IPS-18c (cell line): ENCODE data around the gene ART5.
A peak's percentile ranks its signal among the peaks of the same experiment; 100 is the strongest.
"Not testable (repeated sequence)": the region's sequence is repeated elsewhere in the genome, so short reads cannot be mapped to it uniquely, and the experiment has no call there.

Experiments
- H3K4me3 ChIP-seq: 2 replicates; pipeline ENCODE4 v1.7.0; 2013; ENCODE audit warnings: low read depth, mild to moderate bottlenecking, low read length, moderate library complexity; ENCODE audit not compliant: insufficient read depth
- H3K9me3 ChIP-seq: one replicate; pipeline ENCODE4 v1.6.1; 2013; ENCODE audit warnings: mild to moderate bottlenecking, low read length, moderate library complexity; ENCODE audit not compliant: control insufficient read depth, insufficient read depth

The ART5 gene

GRCh38 chr11:3662856-3663255 is 21.1 kb upstream of the ART5 start:
- Histone ChIP-seq H3K4me3 (no peak overlapping the region), H3K9me3 (no peaks in the 10 kb centered on the region)

DNA sequence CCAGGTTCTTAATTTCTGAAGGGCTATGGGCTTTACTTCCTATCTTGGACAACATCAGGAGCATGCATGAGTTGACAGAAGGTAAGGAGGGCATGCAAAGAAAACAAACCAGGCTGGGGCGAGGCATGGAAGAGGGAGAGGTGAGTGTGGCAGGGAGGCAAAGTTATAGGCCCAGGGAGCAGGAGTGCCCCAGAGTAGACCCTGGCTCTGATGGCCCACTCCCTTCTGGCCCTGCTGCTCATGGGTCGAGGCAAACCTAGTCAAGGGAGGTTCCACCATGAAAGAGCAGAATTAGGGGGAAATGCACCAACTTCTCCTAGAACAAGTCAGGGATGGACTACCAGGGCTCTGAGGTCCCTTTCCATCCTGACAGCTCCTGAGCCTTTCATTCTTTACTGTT is 19.2 kb upstream of the ART5 start:
- no peak overlapping the region for H3K4me3 ChIP-seq
- no peaks in the 10 kb centered on the region for H3K9me3 ChIP-seq

GRCh38 chr11:3659595-3660515 is 18.1 kb upstream of the ART5 start:
- Histone ChIP-seq H3K9me3 (no peaks in the 10 kb centered on the region), H3K4me3 (no peak overlapping the region)

DNA sequence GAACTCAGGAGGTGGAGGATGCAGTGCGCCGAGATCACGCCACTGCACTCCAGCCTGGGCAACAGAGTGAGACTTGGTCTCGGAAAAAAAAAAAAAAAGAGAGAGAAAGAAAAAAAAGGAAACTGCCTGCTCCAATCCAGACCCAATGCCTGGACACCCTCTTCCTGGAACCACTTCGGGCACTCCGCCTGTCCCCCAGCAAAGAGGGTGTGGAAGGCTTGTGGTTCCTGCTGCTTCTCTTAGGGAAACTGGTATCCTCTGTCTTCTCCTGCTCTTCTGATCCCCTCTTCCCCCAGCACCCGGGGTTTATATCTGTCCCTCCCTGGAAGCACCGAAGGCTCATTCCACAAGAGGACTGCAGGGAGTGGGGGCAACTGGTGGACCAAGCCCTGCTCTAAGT is 16.5 kb upstream of the ART5 start:
- Histone ChIP-seq H3K4me3 (no peak overlapping the region), H3K9me3 (no peaks in the 10 kb centered on the region)

DNA sequence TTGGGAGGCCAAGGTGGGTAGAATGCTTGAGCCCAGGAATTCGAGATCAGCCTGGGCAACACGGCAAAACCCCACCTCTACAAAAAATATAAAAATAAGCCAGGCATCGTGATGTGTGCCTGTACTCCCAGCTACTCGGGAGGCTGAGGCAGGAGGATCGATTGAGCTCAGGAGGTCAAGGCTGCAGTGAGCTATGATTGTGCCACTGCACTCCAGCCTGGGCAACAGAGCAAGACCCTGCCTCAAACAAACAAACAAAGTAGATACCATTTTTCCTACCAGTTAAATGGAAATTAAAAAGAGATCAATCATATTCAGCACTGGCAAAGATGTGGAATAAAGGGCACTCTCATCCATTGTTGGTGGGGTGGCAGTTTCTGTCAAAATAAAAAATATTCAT is 15.5 kb upstream of the ART5 start:
- H3K4me3 ChIP-seq, H3K9me3 ChIP-seq: not testable (repeated sequence)

- Histone ChIP-seq H3K4me3 (no peak overlapping the region), H3K9me3 (no peaks in the 10 kb centered on the region)
These were observed 13.8 kb upstream of the ART5 start for GRCh38 chr11:3655547-3655946.

GRCh38 chr11:3652514-3652913 is 10.7 kb upstream of the ART5 start:
- not testable (repeated sequence) for H3K4me3 ChIP-seq, H3K9me3 ChIP-seq

- not testable (repeated sequence) for H3K9me3 ChIP-seq, H3K4me3 ChIP-seq
These were observed 7.6 kb upstream of the ART5 start for GRCh38 chr11:3649374-3649773.

- H3K9me3 ChIP-seq, H3K4me3 ChIP-seq: not testable (repeated sequence)
These were observed 7.1 kb upstream of the ART5 start for GRCh38 chr11:3648843-3649242.

GRCh38 chr11:3645552-3645951 is 3.8 kb upstream of the ART5 start:
- Histone ChIP-seq H3K4me3 (no peak overlapping the region), H3K9me3 (no peaks in the 10 kb centered on the region)

GRCh38 chr11:3644817-3645235 is 3.0 kb upstream of the ART5 start, which contains the start of gene ART1:
ART1 (plus strand) TSS chr11:3645128; CDS start chr11:3659214, 14,086 bp downstream.
- Histone ChIP-seq H3K9me3 (no peaks in the 10 kb centered on the region), H3K4me3 (no peak within 1 kb of the TSS)

- H3K9me3 ChIP-seq, result not testable (repeated sequence)
- peak overlapping the region; percentile 62; the same call in 1 of the 2 replicates for H3K4me3 ChIP-seq
These were observed 1.3 kb upstream of the ART5 start for GRCh38 chr11:3643102-3643546.

DNA sequence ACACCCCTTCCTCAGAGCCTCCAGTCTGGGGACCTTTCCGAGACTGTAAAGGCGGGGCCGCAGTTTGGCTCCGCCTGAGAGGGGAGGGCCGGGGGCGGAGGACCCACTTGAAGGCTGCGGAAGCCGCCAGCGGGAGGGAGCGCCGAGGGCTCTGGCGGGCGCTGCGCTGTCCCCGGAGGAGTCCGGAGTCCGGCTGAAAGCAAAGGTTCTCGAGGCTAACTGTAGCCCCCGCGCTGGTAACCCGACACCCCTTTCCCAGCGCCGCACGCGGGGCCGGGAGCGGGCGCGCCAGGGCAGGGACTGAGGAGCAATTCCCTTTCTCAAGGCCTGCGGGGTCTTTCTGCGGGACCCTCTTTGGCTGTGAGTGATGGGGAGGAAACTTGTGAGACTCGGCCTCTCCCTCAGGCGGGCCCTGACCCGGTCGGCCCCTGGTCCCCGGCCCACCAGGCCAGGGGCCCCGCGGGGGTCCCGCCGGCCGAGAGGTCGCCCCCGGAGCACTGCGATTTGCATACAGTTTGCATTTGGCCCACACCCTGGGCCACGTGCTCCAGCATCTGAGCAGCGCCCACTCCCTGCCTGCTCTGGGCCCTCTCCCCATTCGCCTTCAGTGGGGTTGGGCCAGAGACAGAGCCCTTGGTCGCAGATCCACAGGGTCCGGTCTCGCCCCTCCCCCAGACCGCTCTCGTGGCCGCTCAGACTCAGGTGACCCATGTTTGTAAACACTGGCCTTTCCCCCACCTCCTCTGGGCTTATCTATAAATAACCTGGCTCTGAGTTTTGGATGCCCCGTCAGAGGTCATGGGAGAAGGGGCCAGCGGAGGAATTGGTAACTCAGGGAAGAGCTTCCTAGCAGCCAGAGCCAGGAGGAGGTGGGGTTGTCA is 519 bp upstream of the ART5 start:
- Histone ChIP-seq H3K4me3 (peak overlapping the region; percentile 62), H3K9me3 (no peaks in the 10 kb centered on the region)

GRCh38 chr11:3641191-3641590 is 601 bp downstream of the ART5 start:
- H3K4me3 ChIP-seq, result peak overlapping the region; percentile 73; the same call in 1 of the 2 replicates

DNA sequence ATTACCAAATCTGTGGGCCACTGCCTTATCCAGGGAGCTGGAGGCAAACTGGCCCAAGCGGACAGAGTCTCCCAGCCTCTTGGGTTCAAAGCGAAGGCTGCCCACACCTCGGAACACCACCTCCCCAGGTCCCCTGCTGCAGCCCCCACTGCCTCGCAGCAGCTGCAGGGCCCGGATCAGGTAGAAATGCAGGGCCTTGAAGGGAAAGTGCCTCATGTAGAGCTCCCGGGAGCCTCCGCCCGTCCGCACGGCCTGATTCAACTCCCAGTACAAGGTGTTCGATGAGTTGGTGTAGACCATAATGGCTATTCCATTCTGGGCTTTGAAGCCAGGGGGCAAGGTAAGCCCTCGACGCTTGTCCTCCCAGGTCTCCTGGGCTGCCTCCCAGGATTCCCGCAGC is 2.0 kb downstream of the ART5 start:
- Histone ChIP-seq H3K9me3 (no peaks in the 10 kb centered on the region), H3K4me3 (no peak overlapping the region)

More at GRCh38 chr11:3641191-3641590, 601 bp downstream of the ART5 start:
- no peaks in the 10 kb centered on the region for H3K9me3 ChIP-seq

DNA sequence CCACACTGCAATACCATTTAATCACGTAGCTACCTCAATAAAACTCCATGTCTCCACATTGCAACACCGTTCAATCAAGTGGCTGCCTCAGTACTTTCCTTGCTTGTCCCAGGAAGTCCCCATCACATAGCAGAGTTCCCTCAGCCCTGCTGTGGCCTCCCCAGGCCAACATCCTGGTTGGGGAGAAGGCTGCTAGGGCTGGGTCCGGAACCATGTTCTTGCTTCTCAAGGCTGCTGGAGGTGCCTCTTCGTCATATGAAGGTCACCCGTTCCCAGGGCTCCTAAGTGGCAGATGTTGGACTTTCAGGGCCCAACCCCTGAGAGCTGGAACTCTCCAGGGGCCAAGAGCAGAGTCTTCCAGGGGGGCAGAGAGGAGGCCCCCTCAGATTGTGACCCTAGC is 3.3 kb downstream of the ART5 start:
- Histone ChIP-seq H3K9me3 (no peaks in the 10 kb centered on the region), H3K4me3 (no peak overlapping the region)

DNA sequence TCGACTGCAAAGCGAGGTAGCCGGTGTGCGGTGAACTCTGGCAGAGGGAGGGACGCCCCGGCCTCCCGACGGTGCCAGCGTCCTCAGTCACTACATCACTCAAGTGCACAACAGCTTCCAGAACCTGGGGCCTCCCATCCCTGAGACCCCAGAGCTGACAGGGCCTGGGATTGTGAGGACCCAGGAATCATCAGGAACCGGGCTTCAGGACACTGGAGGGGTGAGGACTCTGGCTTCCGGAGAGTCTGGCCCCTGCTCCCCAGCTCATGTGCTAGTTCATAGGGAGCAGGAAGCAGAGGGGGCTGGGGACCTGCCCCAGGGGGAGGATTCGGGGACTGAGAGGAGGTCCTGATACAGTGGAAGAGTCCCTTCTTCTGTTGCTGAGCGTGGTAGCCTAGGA is 4.6 kb downstream of the ART5 start:
- Histone ChIP-seq H3K4me3 (no peak overlapping the region), H3K9me3 (no peaks in the 10 kb centered on the region)
